Measurements from ENCODE around the gene JCHAIN. TPM values are rescaled to one million over a fixed set of nuclear protein-coding genes. Genes with fewer than 3 reads are reported as not detected.

Gene JCHAIN
- total RNA-seq, 1 experiment from 2014 or later, result not detected

Other genes with a start within 250 kb of the JCHAIN start
- not detected in 2 replicates for gene MUC7, start 194.3 kb downstream of the JCHAIN start, total RNA-seq (2014; rRNA removed)
- 0.46 TPM in 1 of 2 replicates, not detected in the other for gene AMTN, start 147.9 kb downstream of the JCHAIN start, total RNA-seq (2014; rRNA removed)
- not detected in 2 replicates for gene AMBN, start 74.3 kb downstream of the JCHAIN start, total RNA-seq (2014; rRNA removed)
- gene ENAM, start 37.8 kb downstream of the JCHAIN start, total RNA-seq (2014; rRNA removed), result 0.06 TPM in 2 replicates
- gene UTP3, start 22.0 kb upstream of the JCHAIN start, total RNA-seq (2014; rRNA removed), result 17.7 and 33.0 TPM in 2 replicates
- 28.9 and 36.4 TPM in 2 replicates for gene RUFY3, start 55.5 kb upstream of the JCHAIN start, total RNA-seq (2014; rRNA removed)
- 111 and 113 TPM in 2 replicates for gene GRSF1, start 173.4 kb upstream of the JCHAIN start, total RNA-seq (2014; rRNA removed)
- 8.7 and 11.8 TPM in 2 replicates for gene MOB1B, start 235.9 kb upstream of the JCHAIN start, total RNA-seq (2014; rRNA removed)